Mesothelial cell of epicardium (in vitro differentiated cells): Measurements from ENCODE around the gene AIFM3. TPM values are rescaled to one million over a fixed set of nuclear protein-coding genes. Genes with fewer than 3 reads are reported as not detected.
"Not testable (repeated sequence)": the region's sequence is repeated elsewhere in the genome, so short reads cannot be mapped to it uniquely, and the experiment has no call there.

Source experiments
- DNase-seq, 2 experiments: peaks; one replicate each; pipeline ENCODE4 v3.0.0; 2021; ENCODE audit warnings: low spot score in 2 of 2; ENCODE audit not compliant: unreplicated experiment in 2 of 2
- H3K27ac Mint-ChIP-seq: 2 replicates; pipeline ENCODE4 v1.8.0; 2021; ENCODE audit warnings: mixed read lengths
- H3K27me3 Mint-ChIP-seq: 2 replicates; pipeline ENCODE4 v1.8.0; 2021; ENCODE audit warnings: low read depth, mixed read lengths
- H3K36me3 Mint-ChIP-seq: 2 replicates; pipeline ENCODE4 v1.8.0; 2021; ENCODE audit warnings: mixed read lengths
- H3K4me1 Mint-ChIP-seq: 2 replicates; pipeline ENCODE4 v1.8.0; 2021; ENCODE audit warnings: mixed read lengths
- H3K4me3 Mint-ChIP-seq: 2 replicates; pipeline ENCODE4 v1.8.0; 2021; ENCODE audit warnings: mild to moderate bottlenecking, moderate library complexity, mixed read lengths
- H3K9me3 Mint-ChIP-seq: 2 replicates; pipeline ENCODE4 v1.8.0; 2021; ENCODE audit warnings: mixed read lengths
- CTCF ChIP-seq: fragments of 200-600 bp; sonication (generic); IDR thresholded peaks from one replicate; pipeline ENCODE4 v1.5.0; 2021; ENCODE audit warnings: antibody characterized with exemption; ENCODE audit not compliant: unreplicated experiment
- total RNA-seq: library from RNA; stranded (reverse); gene quantifications from 3 replicates; pipeline ENCODE4 v1.2.1, GENCODE V29; 2021

The AIFM3 gene
- total RNA-seq, 1 donor from 2014 or later: 2.5 TPM

GRCh38 chr22:20933910-20934309 is 33.1 kb upstream of the AIFM3 start:
- no peak for DNase-seq
- Mint-ChIP-seq H3K4me3 (no peak overlapping the region), H3K9me3 (peaks cover 5% of the 10 kb centered on the region), H3K4me1 (peaks cover 14% of the 10 kb centered on the region), H3K27me3 (no peaks in the 10 kb centered on the region), H3K27ac (peak overlapping the region; percentile 5), H3K36me3 (peaks cover 23% of the 10 kb centered on the region)
- TF ChIP-seq CTCF: no peak

- H3K27ac Mint-ChIP-seq, H3K27me3 Mint-ChIP-seq, H3K9me3 Mint-ChIP-seq, H3K4me3 Mint-ChIP-seq, DNase-seq: not testable (repeated sequence)
- Mint-ChIP-seq H3K4me1 (peaks cover 12% of the 10 kb centered on the region), H3K36me3 (peaks cover 18% of the 10 kb centered on the region)
These were observed 32.0 kb upstream of the AIFM3 start for GRCh38 chr22:20935049-20935448.

- H3K36me3 Mint-ChIP-seq: peaks cover 18% of the 10 kb centered on the region
- not testable (repeated sequence) for DNase-seq, H3K4me3 Mint-ChIP-seq, H3K9me3 Mint-ChIP-seq, H3K27me3 Mint-ChIP-seq
- H3K27ac Mint-ChIP-seq: peak overlapping the region; percentile 43
- H3K4me1 Mint-ChIP-seq: peaks cover 16% of the 10 kb centered on the region
These were observed 31.1 kb upstream of the AIFM3 start for GRCh38 chr22:20935780-20936539.

DNA sequence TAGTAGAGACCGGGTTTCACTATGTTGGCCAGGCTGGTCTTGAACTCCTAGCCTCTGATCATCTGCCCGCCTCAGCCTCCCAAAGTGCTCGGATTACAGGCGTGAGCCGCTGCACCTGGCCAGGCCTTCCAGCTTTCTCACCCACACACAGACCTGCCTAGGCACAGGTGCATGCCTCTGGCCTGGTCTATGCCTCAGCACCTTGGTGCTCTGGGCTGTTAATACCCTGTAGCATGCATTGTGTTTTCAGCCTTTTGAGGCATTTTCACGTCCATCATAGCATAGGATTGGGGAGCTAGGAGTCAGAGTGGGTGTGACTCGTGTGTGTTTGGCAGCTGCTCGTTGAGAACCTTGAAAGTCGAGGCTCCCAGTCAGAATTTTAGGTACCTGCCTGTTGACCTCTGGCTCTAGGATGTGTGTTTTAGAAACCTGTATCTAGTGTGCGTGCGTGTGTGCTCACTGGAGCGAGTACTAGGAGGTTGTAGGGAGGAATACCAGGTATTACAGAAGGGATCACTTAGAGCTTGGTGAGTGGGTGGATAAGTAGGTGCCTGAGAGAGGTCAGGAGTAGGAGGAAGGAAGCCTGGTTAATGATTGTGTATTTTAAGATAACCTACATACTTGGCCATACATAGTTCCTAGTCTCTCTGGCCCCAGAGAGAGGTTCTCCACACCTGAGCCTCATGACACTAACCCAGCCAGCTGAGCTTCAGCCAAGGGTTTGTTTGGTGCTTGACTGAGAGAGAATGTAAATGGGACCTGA is 29.8 kb upstream of the AIFM3 start:
- Mint-ChIP-seq H3K9me3 (no peaks in the 10 kb centered on the region), H3K4me1 (peaks cover 16% of the 10 kb centered on the region), H3K27me3 (no peaks in the 10 kb centered on the region), H3K27ac (peak overlapping the region; percentile 57), H3K36me3 (peaks cover 18% of the 10 kb centered on the region), H3K4me3 (no peak overlapping the region)
- DNase-seq: no peak
- no peak for TF ChIP-seq CTCF

- no peak for TF ChIP-seq CTCF
- Mint-ChIP-seq H3K9me3 (no peaks in the 10 kb centered on the region), H3K27ac (peak overlapping the region; percentile 59), H3K36me3 (peaks cover 18% of the 10 kb centered on the region), H3K4me3 (no peak overlapping the region), H3K4me1 (peaks cover 16% of the 10 kb centered on the region), H3K27me3 (no peaks in the 10 kb centered on the region)
- DNase-seq: no peak
These were observed 29.0 kb upstream of the AIFM3 start for GRCh38 chr22:20937794-20938671.

GRCh38 chr22:20939457-20940185 is 27.4 kb upstream of the AIFM3 start:
- Mint-ChIP-seq H3K4me1 (peaks cover 16% of the 10 kb centered on the region), H3K27ac (peak overlapping the region; percentile 30), H3K36me3 (peaks cover 15% of the 10 kb centered on the region)
- not testable (repeated sequence) for H3K4me3 Mint-ChIP-seq, H3K9me3 Mint-ChIP-seq, DNase-seq, H3K27me3 Mint-ChIP-seq
